Stimulated activated CD8-positive, alpha-beta memory T cell treated with anti-CD3 and anti-CD28 coated beads, Interleukin-7, amount 100 ng/mL, for 4 hours (primary cell): Measurements from ENCODE around the gene KRT72.

Source experiments
- DNase-seq, 2 donors: peaks; one replicate each; pipeline ENCODE4 v3.0.0-alpha.2; 2020; ENCODE audit warnings: low read depth in 2 of 2

Gene KRT72

GRCh38 chr12:52579468-52580465, 21.5 kb downstream of the KRT72 start:
- no peak for DNase-seq

- DNase-seq, result no peak
Measured at GRCh38 chr12:52578469-52578868, 22.8 kb downstream of the KRT72 start.

- no peak for DNase-seq
Measured at GRCh38 chr12:52577316-52577715, 23.9 kb downstream of the KRT72 start.

GRCh38 chr12:52575948-52576347, 25.3 kb downstream of the KRT72 start:
- no peak for DNase-seq

GRCh38 chr12:52575256-52575655, 26.0 kb downstream of the KRT72 start:
- no peak for DNase-seq

DNA sequence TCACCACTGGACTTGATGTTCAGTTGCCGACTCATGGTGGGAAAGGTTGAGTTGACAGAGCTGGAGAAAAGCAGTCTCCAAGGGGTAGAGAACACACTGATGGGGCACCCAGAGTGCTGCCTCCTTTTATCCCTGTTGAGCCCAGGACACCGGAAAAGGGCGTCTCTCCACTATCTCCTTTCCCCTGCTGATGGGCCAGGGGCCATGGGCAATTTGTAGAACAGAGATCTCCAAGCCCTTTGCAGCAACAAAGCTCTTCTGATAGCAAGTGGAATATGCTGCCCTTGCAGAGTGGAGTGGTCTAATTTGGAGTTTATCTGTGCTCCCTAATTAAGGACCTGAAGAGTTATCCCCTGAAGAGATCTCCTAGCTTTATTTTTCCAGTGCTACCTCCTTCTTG, 27.5 kb downstream of the KRT72 start, which contains the start of gene KRT74:
Gene KRT74, minus strand, starts transcription at position 101 of the 400 bp plus-strand sequence. Its CDS starts 66 bp downstream, at position 35.
- no peak for DNase-seq

GRCh38 chr12:52573306-52573705, 28.0 kb downstream of the KRT72 start:
- DNase-seq, result no peak

DNA sequence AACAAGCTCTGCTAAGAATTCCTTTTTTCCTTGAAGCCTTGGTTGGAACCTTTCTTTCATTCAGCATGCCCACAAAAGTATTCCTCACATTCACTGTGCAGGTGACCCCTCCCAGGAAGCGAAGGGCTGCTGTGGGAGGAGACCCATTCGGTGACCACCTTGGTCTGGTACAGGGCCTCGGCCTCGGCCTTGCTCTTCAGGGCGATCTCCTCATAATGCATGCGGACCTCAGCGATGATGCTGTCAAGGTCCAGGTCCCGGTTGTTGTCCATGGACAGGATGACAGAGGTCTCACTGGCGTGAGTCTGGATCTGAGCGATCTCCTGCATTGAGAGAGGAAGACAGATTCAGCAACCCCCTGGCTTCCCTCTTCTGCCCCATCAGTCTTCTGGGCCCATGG, 30.8 kb downstream of the KRT72 start:
- no peak for DNase-seq

DNA sequence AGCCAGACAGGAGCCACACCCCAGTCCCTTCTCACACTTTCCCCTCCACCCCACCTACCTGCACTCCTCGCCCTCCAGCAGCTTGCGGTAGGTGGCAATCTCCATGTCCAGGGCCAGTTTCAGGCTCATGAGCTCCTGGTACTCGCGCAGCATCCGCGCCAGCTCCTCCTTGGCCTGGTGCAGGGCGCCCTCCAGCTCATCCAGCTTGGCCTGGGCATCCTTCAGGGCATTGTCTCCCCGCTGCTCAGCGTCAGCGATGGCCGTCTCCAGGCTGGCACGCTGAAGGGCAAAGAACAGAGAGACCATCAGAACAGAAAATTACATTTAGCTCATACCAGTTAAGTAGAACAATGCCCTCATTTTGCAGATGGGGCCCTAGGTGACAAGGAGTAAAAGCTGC, 33.2 kb downstream of the KRT72 start:
- DNase-seq, result no peak

DNA sequence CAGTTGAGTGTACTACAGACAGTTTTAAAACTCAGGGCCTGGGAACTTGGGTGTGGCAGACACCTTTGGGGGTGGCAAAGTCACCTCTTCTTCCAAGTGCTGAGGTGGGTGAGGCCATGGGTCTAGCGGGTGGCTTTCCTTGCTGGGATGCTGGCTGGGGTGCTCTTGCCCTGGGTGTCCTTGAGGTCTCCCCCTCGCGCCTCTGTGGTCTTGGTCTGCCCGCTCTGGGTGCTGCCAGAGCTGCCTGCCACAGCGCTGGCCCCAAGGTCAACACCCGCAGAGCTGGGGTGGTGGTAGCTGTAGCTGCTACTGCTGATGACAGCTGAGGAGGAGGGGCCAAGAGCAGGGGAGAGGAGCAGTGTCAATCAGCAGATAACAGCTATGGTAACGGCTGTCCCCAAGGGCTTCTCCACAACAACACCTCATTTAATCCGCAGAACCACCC, 34.4 kb downstream of the KRT72 start:
- peak; percentile 46 to 55 for DNase-seq

GRCh38 chr12:52564582-52564981, 36.7 kb downstream of the KRT72 start:
- DNase-seq, result no peak

DNA sequence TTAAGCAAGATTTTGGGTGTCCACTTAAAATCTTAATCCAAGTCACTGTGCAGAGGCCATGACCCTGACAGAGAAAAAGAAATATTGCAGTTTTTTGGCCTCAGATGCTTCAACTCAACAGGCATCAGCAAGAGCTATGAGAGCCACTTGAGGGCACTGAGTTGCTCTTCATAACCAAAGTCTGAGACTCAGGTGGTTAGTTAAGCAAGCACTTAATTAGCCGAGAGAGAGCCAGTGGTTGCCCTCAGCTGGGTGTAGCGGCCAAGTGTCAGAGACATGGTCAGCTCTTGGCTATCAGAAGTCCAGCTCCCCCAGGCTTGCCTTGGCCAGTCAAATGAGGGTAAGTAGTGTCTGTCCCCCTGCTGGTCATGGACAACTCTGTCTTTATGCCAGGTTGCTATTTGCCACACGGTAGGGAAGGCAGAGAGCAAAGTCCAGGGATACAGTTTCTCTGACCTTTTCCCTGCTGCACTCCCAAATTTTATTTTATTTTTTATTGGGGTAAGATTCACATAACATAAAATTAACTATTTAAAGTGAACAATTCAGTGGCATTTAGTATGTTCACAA, 39.3 kb downstream of the KRT72 start:
- DNase-seq, result no peak

DNA sequence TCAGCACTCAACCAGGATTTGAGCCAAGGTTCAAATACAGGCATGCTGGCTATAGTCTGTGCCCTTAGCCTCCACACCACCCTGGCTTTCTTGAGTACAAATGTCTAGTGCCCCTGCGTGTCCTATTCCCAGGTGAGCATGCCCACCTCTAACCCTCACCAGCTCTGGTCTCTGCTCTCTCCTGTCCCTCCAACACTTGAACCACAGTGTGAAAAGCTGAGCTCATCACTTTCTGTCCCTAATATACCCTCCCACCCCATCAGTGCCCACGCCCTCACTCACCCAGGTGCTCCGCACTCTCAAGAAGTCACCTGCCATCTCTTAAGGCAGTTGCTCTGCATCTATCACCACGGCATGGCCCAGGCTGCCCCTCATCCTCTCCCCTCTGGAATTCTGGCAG, 41.3 kb downstream of the KRT72 start:
- DNase-seq, result no peak

- no peak for DNase-seq
Measured at GRCh38 chr12:52558781-52559445, 42.4 kb downstream of the KRT72 start.

GRCh38 chr12:52557476-52557875, 43.8 kb downstream of the KRT72 start:
- DNase-seq, result no peak

- no peak for DNase-seq
Measured at GRCh38 chr12:52555577-52555976, 45.7 kb downstream of the KRT72 start.

DNA sequence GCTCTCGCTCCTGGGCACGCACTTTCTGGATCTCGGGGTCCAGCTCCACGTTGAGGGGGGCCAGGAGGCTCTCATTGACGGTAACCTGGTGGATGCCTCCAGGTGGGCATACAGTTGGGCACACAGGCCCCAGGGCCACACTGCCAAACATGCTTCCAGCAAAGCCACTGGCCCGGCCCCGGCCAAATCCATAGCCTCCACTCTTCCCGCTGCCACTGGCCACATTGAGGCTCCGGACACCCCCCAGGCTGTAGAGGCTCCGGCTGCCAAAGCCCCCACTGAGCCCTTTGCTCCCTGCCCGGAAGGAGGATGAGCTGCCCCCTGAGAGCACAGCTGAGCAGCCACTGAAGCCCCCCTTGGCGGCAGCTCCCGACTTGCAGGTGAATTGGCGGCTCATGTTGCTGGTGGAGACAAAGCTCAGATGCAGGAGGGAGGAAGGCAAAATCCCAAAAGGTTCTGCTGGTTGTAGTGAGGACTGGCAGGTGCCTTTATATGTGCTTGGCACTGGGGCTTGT, 48.5 kb downstream of the KRT72 start, which contains the start of gene KRT71:
Gene KRT71, minus strand, starts transcription at position 465 of the 515 bp plus-strand sequence. Its CDS starts 68 bp downstream, at position 397.
- DNase-seq, result no peak

- no peak for DNase-seq
Measured at GRCh38 chr12:52552055-52552454, 49.2 kb downstream of the KRT72 start.

DNA sequence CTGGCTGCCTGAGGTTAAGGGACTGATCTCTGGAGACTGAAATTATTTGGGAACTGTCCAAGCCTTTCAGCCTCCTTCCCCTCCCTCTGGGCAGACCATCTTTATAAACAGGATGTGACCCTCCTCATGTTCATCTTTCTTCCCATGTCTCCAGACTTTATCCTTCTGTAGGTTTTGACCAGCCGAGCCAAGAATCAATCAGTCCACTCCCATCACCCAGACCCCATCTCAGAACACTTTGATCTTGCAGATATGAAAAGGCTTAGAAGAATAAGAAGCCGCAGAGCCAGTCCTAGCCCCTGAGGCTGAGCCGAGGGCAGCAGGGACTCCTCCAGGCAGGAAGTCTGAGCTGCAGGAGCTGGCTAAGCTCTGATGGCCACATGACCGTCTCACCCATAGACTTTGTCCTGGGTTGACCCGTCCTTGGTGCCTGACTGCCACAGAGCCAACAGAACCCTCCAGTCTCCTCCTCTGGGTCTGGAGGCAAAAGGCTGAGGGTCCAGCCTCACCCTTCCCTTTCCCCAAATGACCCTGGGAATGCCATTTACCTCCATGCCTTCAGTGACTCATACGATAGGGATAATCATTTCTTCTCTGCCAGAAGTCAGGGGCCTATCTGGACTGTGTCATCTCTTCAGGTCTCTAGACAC, 49.9 kb downstream of the KRT72 start:
- DNase-seq, result no peak

DNA sequence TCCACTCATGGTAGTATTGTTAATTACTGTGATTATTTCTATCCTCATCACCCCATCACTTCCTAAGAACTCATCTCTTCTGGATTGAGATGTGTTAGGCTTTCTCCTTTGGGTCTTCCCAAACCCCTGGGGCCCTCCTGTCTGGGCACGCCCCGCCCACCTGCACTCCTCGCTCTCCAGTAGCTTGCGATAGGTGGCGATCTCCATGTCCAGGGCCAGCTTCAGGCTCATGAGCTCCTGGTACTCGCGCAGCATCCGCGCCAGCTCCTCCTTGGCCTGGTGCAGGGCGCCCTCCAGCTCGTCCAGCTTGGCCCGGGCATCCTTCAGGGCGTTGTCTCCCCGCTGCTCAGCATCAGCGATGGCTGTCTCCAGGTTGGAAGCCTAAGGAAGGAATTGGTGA, 55.1 kb downstream of the KRT72 start:
- no peak for DNase-seq
